ENCODE results near the gene C2.

GRCh38 chr6:31879143-31879542 lies 48.4 kb upstream of the C2 start:
- TF ChIP-seq POLR2A (IDR thresholded peaks at IDR 0.05) (no peak), CTCF (IDR thresholded peaks at IDR 0.05) (no peak), POLR2AphosphoS5 (IDR thresholded peaks at IDR 0.05; ENCODE audit: insufficient read depth in 1 of 2, low read depth in 1 of 2) (no peak)

All from vagina (tissue), 2 donors.